GM18511 (cell line): ENCODE measurements around the gene KCNK1.

Source experiments
- ATAC-seq: cut with Tn5 transposase; IDR thresholded peaks from one replicate; pipeline ENCODE4 v1.9.1; 2021; ENCODE audit warnings: mild to moderate bottlenecking, moderate library complexity; ENCODE audit not compliant: unreplicated experiment

The KCNK1 gene

DNA sequence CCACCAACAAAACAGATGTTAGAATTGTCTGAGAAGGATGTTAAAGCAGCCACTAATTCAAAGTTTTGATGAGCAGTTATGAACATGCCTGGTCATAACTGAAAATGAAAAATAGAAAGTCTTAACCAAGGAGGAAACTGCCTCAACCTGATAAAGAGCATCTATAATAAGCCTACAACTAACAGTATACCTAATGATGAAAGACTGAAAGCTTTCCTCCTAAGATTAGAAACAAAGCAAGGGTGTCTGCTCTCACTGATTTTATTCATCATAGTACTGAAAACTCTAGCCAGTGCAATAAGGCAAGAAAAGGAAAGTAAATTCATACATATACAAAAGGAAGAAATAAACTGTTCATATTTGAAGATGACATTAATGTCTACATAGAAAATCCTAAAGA, 82.0 kb downstream of the KCNK1 start:
- ATAC-seq: no peak

DNA sequence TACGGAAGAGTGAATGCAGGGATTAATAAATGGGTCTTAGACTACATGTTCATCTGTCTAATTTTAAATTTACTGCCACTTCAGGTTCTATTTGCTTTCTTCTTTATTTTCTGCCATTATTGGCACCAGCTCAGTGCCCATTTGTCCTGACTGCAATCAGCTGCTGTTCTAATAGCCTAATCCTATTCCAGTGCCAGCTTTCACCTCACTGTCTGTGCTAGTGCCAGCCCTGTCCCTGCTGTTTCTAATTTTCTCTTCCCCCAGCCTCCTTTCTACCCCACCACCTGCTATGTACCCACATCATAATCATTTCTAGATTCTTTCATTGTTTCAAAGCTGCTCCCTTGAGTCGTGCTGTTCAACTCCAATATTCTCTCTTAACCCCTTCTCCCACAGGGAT, 86.4 kb downstream of the KCNK1 start:
- ATAC-seq: no peak

DNA sequence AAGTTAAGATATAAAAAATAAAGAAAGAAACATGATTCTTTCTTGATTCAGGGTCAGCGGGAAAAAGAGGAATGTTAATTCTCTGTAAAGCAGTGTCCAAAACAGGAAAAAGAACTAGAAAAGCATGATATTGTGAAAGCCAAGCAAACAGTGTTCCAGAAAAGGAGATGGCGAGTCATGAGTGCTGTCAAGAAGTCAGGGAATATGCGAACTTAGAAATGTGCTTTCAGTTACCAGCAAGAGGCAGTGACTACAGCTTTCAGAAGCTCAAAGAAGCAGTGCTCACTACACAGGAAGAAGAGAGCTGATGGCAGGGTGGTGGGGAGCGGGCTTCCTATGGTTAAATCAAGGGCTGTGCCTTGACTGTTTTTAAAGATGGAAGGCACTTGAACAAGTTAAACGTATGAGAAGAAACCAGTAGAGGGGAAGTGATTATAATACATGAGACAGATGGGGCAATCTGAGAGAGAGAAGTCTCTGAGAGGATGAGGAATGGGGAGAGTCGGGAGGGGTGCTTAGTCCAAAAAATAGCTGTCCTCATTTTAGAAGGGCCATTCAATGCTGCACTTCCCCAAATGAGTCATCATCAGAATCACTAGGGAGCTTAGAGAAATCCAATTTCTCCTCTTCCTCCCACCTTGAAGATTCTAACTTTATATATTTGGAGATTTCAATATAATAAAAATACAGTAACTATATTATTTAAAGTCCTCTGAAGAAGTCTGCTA, 90.4 kb downstream of the KCNK1 start:
- no peak for ATAC-seq

DNA sequence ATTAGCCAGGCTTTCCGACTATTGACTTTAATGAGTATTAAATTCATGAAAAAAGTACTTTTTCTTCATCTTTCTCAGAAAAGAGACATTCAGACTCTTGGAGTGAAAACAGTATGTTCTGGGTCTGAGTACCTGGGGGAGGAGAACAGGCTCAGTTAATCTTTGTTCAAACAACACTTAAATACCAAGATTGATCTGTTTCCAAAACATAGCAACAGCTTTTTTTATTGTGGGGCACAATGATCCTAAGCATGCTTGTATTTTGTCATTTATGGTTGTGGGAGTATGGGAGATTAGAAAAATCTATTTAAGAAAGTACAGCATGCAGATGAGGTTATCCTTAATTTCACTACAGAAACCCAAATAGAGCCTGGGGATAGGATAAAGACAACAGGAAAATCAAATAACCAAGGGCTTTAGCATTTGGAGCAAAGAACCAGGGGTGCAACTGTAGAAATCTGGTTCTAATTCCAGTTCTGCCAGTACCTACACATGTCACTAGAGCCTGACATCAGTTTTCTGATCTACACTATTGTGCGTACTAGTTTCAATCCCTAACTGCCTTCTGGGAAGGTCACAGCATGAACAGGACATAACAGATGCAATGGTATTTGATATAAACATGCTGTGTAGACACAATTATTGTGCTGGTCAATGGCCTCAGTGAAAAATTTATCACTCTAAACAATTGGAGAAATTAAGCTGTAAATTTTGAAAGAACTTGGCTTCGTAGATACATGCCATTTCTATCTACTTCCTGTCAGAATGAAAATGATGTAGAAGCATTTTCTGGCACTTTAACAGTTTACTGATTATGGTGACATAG, 91.2 kb downstream of the KCNK1 start:
- no peak for ATAC-seq

DNA sequence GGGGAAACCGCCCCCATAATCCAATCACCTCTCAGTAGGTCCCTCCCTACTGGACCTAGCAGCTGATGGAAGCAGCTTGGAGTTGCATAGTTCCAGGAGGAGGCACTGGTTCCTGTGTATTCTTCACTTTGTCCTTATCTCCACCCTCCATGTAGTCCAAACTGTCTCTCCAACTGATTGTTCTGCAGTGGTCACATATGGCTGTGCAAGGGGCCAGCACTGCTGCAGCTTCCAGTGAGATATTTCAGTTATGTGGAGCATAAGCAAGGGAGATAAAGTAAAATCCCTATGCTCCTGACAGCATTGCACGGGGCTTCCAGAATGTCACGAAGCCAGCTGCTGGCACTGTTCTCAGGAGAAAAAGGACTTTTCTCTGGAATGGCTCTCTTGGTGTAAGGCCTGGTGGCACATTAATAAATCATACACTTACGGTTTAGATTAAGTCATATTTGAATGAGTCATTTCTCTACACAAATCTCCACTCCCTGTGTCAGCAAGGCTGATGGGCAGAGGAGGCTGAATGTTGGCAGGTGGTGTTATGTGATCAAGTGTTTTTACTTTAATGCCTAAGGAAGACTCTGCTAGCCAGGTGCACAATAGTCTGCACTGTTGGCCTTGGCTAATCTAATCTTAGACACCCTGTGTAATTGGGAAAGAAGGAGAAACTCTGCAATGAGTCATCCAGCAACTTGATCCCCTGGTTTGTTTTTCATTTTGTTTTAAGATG, 93.4 kb downstream of the KCNK1 start:
- no peak for ATAC-seq

DNA sequence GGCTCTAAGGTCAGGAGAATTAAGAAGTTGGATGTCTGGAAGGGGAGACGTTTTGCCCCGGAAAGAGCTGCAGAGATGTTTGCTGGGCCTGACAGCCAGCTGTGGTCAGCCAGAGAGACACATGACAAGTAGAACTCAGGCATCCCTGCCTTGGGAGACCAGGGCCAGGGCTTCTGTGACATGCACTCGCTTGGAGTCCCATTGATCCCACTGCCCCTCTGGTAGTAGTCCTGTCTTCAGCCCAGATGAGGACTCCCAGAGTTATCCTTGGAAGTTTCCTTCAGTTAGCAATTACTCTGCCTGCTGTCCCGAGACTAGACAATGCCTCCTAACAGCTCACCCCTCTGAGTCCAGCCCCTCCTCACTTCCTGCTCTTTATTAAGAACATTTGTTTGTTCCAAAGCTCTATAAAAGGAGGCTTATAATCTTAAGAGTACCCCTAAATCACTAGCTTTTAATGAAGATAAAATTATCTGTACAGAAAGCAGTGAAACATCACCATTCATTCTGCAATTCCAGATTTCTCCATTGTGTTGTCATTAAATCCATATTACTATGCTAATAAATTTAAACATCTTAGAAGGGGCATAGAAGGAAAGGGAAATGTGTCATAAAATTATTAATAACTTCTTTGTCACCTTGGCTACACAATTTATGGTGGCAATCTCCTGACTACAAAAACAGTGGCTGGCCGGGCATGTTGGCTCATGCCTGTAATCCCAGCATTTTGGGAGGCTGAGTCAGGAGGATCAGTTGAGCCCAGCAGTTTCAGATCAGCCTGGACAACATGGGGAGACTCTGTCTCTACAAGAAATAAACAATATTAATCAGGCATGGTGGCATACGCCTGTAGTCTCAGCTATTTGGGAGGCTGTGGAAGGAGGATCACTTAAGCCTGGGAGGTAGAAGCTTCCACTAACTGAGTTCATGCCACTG, 94.2 kb downstream of the KCNK1 start:
- no peak for ATAC-seq

DNA sequence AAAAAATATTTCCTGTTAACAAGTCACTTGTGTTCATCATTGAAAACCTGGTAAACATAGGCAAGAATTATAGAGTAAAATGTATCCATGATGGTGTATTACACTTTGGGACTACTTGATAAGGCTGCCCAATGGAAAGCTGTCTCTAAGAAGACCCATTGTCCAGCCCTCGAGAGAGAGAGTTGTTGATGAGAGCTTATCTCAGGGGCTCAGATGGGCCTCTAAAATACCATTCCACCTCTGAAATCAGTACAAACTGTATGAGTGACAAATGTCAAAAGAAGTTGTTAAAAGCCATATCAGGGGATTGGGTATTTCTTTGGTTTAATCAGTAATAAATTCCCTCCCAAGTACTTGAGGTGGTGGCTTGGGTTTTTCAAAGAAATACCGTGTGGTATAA, 96.1 kb downstream of the KCNK1 start:
- ATAC-seq: no peak

DNA sequence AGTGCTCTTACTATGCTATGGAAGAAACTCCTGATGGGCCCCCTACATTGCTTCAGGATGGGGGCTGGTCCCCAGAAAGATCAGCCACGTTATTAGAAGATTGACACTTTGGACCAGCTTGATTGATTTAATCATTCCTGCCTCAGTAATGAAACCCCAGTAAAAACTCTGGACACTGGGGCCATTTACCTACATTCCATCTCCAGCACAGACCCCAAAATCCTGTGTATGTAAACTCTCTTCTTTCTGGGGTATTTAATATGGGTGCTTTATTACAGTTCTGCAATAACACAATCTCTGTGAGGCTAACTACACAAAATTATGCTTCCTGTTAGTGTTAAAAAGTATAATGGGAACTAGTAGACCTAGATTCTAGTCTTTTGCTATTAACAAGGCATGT, 96.6 kb downstream of the KCNK1 start:
- ATAC-seq: no peak

DNA sequence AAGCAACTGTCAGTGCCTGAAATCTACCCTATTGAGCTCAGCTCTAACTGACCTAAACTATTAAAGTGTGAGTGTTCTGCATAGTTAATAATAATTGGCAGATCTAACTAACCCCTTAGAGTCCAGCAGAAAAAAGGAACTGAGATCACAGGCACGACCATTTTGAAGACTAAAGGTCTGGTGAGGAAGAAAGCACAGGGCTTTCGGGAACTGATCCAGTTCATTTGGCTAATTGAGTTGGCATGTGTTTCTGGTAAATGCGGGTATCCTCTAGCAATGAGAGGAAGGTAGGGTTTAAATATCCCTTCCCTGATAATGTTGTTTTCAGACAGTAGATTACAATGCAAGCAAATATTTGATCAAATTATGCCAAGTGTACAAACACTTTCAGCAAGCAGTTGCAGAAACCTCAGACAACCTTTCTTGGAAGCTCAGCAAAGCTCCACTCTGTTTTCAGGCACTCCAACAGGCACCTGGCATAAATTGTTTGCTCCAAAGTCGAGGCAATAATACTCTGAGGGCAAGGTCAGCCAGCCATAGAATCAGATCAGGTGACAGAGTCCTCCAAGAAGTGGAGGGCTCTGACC, 100.8 kb downstream of the KCNK1 start:
- no peak for ATAC-seq

DNA sequence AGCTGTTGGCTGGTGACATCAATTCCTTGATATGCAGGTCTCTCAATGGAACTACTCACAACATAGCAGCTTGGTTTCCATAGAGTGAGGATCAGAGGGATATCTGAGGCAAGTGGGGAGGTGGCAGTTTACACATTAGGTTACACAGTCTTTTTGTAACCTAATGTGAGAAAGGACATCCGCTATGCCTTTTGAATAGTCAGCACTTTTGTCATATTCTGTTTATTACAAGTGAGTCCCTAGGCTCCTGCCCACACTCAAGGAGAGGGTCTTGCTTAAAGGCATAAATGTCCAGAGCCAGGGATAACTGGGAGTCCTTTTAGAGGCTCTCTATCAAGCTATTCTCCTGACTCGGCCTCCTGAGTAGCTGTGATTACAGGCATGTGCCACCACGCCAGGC, 104.2 kb downstream of the KCNK1 start:
- ATAC-seq: no peak

DNA sequence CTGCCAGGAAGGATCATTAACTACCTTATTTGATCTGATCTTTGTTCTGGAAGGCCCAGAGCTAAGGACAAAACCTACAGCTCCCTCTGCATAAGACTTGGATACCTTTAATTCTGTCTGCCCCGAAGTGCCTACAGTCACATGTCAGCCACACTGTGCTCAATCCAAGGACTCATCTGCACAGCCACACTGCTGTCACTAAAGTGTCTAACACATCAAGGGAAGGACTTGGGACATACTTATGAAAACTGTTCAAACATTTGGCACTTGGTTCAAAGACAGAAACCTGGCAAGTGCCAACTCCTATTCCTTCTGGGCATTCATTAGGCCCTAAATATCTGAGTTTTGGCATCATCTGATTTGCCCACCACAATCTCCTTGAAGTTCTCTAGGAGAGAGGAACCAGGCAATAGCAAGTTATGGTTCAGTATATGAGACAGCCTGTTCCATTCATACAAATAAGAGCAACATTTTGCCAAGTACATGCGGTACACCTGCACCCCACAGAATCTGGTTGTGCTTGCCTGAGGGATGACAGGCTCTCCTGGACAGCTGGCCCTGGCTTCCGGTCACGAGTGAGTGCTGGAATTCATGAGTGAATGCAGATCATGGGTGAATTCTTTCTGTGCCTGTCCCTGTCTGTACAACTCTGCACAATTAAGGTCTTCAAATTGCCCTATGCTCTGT, 105.9 kb downstream of the KCNK1 start:
- no peak for ATAC-seq

DNA sequence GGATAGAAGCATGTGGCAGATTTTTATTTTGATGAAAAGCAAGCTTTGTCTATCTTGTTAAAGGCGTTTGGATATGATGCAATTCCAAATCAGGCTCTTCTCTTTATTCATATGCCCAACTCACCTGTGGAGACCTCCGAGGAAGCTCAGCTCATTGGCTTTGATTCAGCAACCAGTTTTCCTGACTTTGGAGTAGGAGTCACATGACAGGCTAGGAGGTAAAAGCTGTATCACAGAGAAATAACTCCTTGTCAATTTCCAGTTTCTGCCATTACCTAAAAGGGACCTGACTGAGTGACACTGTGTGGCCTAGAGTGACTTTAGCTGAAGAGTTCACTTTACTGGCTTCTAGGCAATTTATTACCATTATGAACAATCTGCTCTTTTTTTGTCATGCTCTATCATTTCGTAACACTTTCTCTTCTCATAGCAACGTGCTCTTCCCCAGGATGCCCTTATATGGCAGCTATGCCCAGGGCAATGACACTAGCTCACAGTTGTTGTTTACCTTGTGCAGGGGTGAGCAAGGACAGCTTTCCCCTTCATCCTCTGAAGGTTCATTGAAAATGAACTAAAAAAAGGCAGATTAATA, 107.2 kb downstream of the KCNK1 start:
- ATAC-seq: no peak
